Gastrocnemius medialis (tissue), 4 donors: ENCODE results near the gene WNK2.

Source experiments
- CTCF ChIP-seq, 5 experiments: fragments of 450-650 bp in 3 of 5; fragments of 200-600 bp in 2 of 5; sonication (generic) in 2 of 5; IDR thresholded peaks in 4 of 5; conservative IDR thresholded peaks in 1 of 5; 1 replicate in 4 of 5; 2 replicates in 1 of 5; pipeline ENCODE4 v1.5.1; 2016 to 2019; ENCODE audit warnings: antibody characterized with exemption in 5 of 5, mild to moderate bottlenecking in 3 of 5, moderate library complexity in 3 of 5
- POLR2A ChIP-seq, 2 donors: fragments of 450-650 bp; IDR thresholded peaks; one replicate each; pipeline ENCODE4 v1.6.1; 2017; ENCODE audit warnings: antibody characterized with exemption in 2 of 2, mild to moderate bottlenecking in 2 of 2, moderate library complexity in 2 of 2

- no peak for TF ChIP-seq POLR2A (IDR thresholded peaks at IDR 0.05)
- no peak for TF ChIP-seq CTCF (IDR thresholded peaks at IDR 0.05 in 4 of 5, conservative IDR thresholded peaks at IDR 0.05 in 1 of 5)
Observed at GRCh38 chr9:93364734-93365426, 180.9 kb downstream of the WNK2 start.
